IPS DF 4.7 (cell line): ENCODE measurements around the gene BAIAP2L2.
A peak's percentile ranks its signal among the peaks of the same experiment; 100 is the strongest.

ENCODE experiments used
- DNase-seq: peaks from one replicate; pipeline ENCODE4 v3.0.0-alpha.2; 2013; ENCODE audit warnings: low spot score; ENCODE audit errors: extremely low read depth

BAIAP2L2 gene

GRCh38 chr22:38107692-38108515, 2.6 kb downstream of the BAIAP2L2 start:
- DNase-seq, result no peak

GRCh38 chr22:38106814-38107578, 3.5 kb downstream of the BAIAP2L2 start:
- no peak for DNase-seq

- DNase-seq, result no peak
These were observed 6.4 kb downstream of the BAIAP2L2 start for GRCh38 chr22:38104084-38104483.

- DNase-seq, result no peak
These were observed 6.8 kb downstream of the BAIAP2L2 start for GRCh38 chr22:38103641-38104040.

GRCh38 chr22:38098410-38099249, 11.9 kb downstream of the BAIAP2L2 start:
- no peak for DNase-seq

- DNase-seq, result peak; percentile 58
These were observed 12.7 kb downstream of the BAIAP2L2 start for GRCh38 chr22:38097557-38098409.

- no peak for DNase-seq
These were observed 13.4 kb downstream of the BAIAP2L2 start for GRCh38 chr22:38097058-38097457.

- no peak for DNase-seq
These were observed 21.0 kb downstream of the BAIAP2L2 start for GRCh38 chr22:38089474-38089851.

GRCh38 chr22:38088629-38089473, 21.6 kb downstream of the BAIAP2L2 start:
- no peak for DNase-seq

GRCh38 chr22:38087855-38088254, 22.6 kb downstream of the BAIAP2L2 start:
- DNase-seq, result no peak

- DNase-seq, result no peak
These were observed 23.5 kb downstream of the BAIAP2L2 start for GRCh38 chr22:38086942-38087341.

- no peak for DNase-seq
These were observed 24.3 kb downstream of the BAIAP2L2 start for GRCh38 chr22:38086001-38086845.

- DNase-seq, result no peak
These were observed 25.0 kb downstream of the BAIAP2L2 start for GRCh38 chr22:38085501-38085900.

GRCh38 chr22:38085056-38085455, 25.4 kb downstream of the BAIAP2L2 start:
- DNase-seq, result no peak

- DNase-seq, result no peak
These were observed 26.4 kb downstream of the BAIAP2L2 start, which contains the start of gene SLC16A8 for GRCh38 chr22:38083931-38084631. SLC16A8 (minus strand) TSS chr22:38084184; CDS start chr22:38082873, 1,311 bp downstream.

GRCh38 chr22:38082986-38083710, 27.3 kb downstream of the BAIAP2L2 start:
- no peak for DNase-seq
